ENCODE measurements around the gene SULT1C4. TPM values are rescaled to one million over a fixed set of nuclear protein-coding genes. Genes with fewer than 3 reads are reported as not detected.
"Not testable (repeated sequence)": the region's sequence is repeated elsewhere in the genome, so short reads cannot be mapped to it uniquely, and the experiment has no call there.

SULT1C4 gene
- total RNA-seq, 1 donor from 2014 or later: 76.7 TPM

DNA sequence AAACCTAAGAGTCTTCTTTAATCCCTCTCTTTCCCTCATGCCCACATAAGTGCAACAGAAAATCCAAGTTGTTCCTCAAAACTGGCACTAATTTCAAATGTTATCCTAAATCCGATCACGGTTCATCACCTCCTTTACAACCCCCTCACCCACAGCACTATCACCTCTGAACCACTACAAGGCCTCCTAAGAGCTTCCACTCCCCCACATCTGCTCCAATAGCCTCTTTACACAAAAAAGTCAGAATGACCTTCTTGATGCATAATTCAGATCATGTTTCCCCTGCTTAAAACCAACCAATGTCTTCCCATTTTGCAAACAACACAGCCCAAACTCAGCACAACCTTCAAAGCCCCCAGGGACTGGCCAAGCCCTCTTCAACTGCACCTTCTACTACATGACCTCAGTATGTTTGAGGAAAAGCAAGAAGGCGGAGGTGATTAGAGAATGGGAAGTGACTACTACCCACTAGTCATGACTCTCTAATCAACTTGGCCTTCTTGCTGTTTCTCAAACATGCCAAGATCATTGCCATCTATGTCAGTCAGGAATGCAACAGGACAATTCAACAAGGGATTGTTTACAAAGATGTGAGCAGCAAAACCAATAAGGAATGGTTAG lies 36.6 kb downstream of the SULT1C4 start:
- no peak for DNase-seq

DNA sequence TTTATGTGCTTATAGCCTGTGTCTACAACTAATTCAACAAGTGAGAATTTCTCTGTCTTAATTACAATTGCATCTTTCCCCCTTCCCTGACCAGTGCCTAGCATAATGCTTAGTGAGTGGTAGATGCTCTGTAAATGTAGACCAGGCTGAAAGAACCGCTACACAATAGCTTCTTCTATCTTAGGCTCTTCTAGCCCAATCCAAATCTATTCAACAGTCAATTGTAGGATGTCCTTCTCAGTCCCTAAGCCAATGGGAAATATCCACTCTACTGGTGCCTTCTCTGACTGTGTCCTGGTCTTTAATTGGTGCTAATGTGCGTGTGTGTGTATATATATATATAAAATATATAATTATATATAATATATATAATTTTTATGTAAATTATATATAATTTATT lies 37.2 kb downstream of the SULT1C4 start:
- DNase-seq: no peak

DNA sequence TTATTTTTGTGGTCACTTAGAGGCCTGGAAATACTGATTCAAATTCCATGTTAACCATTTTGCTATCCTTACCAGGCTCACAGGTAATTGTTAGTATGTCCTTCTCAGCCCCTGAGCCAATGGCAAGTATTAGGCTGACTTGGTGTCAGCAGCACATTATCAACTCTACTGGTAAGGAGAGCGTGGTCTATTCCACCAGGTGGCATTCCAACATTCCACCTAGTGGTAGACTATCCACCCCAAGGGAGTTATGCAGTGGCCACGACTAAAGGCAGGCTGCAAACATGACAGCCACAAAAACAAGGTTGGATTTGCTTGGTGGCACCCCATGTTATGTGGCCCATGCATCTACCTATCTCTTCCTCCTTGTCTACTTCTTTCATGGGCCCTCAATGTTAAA lies 39.5 kb downstream of the SULT1C4 start:
- DNase-seq: peak; percentile 52

DNA sequence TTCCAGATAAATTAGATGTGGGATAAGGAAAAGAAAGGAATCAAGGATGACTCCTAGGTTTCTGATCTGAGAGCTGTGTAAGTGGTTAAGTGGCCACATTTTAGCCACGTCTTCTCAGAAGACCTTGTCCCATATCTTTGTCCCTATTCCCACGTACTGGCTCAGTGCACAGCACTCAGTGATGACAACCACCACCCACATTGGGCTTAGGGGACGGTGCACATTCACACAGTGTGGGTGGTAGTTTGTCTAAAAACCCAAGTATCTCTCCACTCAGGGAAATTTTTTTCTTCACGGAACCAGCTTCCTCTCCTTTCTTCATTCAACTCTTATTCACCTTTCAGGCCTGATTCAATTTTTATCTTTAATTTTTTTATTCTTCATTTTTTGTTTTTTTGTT lies 40.7 kb downstream of the SULT1C4 start:
- DNase-seq: no peak

DNA sequence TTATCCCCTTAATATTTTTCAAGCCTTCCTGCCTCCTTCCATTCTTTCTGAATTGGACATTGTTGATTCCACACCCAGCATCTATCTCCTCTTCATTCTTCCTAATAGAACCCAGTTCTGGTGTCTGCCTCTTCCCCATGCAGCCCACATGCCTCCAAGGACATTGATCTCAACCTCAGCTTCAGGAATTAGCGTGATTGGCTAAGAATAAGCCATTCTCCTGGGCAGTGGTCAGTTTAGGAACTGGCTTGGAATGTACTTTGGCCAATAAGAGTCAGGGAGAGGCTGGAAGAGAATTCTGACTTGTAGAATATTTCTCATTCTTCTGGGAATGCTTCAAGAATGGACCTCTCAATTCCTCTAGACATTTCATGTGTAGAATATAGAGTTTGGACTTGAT lies 45.3 kb downstream of the SULT1C4 start:
- no peak for DNase-seq

DNA sequence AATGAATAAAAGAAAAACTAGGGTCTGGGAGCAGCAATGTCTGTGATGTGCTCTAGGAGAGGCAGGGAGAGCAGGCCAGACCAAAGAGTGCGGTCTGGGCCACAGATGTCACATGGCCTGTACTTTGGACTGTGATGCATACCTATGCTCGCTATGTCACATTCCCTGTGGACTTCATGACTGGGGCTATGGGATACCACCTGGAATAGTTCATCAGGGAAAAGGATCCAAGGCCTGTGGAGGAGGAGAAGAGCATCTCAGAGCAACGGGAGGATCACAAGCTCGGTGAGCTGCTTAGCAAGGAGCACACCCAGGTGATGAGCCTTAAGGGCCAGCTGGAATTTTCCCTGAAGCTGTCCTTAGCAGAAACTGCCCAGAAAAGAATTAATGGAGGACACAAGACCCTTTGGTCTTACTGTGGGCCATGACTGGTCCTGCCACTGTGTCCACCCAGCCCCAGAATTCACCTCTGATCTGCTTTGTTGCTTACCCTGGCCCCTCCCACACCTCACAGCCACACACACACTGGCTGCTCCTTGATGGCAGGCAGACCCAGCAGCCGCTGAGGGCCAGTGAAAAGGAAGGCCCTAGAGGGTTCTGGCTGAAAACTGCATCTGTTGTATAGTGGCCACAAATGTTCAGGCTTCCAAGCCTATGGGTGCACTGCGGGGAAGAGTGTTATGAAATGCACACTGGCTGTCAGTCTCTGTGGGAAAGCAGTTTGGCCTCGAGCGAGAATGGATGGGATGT lies 45.9 kb downstream of the SULT1C4 start:
- DNase-seq: no peak

DNA sequence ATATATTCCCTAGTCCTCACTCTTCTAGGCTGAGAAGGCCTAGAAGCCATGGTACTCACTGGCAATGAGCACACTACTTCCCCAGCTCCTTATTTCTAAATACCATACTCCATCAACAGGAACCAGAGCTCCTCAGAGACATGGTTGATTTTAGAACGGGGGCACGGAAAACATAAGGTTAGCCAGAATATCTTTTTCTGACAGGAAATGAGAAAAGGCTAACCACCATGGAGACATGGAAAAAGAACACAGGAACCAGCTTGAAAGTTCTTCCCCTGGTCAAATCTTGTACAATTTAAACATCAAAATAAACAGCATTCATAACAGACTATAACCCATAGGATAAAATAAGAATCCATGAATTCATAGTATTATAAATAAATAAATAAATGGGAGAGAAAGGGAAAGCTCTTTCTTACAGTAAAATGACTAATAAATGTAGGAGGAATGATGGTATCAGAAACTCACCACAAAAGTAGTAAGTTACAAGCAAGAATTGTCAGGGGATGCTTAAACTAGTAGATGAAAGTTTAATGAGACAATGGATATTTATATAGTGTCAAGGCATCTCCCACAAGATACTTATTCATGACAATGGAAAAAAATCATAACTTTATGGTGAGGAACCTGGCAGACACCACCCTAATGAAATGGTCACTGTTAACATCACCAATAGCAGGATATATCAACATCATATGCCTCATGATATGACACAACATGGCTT lies 50.7 kb downstream of the SULT1C4 start:
- peak; percentile 82 for DNase-seq

DNA sequence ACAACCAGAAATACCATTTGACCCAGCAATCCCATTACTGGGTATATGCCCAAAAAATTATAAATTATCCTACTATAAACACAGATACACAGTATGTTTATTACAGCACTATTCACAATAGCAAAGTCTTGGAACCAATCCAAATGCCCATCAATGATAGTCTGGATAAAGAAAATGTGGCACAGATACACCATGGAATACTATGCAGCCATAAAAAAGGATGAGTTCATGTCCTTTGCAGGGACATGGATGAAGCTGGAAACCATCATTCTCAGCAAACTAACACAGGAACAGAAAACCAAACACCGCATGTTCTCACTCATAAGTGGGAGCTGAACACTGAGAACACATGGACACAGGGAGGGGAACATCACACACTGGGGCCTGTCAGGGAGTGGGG lies 57.8 kb downstream of the SULT1C4 start:
- DNase-seq: not testable (repeated sequence)

DNA sequence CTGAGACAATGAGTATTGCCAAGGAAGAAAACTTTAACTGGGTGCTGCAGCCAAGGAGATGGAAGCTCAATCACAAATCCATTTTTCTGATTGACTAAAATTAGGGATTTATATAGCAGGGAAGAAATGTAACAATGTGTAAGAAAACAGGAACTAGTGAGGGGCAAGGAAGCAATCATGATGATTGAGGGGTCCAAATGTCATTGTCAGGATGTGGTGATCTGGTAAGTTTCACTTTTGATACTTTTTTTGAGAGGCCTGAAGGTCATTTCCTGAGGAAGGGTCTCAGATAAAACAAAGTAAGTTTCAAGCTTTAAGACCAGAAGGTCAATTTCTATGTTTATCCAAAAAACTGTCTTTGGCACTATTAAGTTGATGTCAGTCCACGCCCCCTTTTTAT lies 59.2 kb downstream of the SULT1C4 start:
- no peak for DNase-seq

Other genes with a start within 250 kb of the SULT1C4 start
- gene SULT1C3, start 138.0 kb upstream of the SULT1C4 start, total RNA-seq: not detected in 2 replicates
- gene SULT1C2, start 89.1 kb upstream of the SULT1C4 start, total RNA-seq: 0.05 TPM in 1 of 2 replicates, not detected in the other
- gene GCC2, start 71.3 kb downstream of the SULT1C4 start, total RNA-seq: 26.7 and 27.0 TPM in 2 replicates
- 430 and 494 TPM in 2 replicates for gene LIMS1, start 156.5 kb downstream of the SULT1C4 start, total RNA-seq

Data from dermis blood vessel endothelial cell (primary cell).